SU-DHL-6 (cell line): Measurements from ENCODE around the gene HEATR5A.
"Not testable (repeated sequence)": the region's sequence is repeated elsewhere in the genome, so short reads cannot be mapped to it uniquely, and the experiment has no call there.

Source experiments
- CTCF ChIP-seq: fragments of 200-600 bp; sonication (generic); IDR thresholded peaks from one replicate; pipeline ENCODE4 v1.5.1; 2017; ENCODE audit warnings: antibody characterized with exemption, mild to moderate bottlenecking, low read length, moderate library complexity; ENCODE audit not compliant: insufficient read depth, poor library complexity, severe bottlenecking
- EZH2phosphoT487 ChIP-seq: fragments of 200-600 bp; sonication (generic), shearing (Covaris generic); conservative IDR thresholded peaks from 2 replicates; pipeline ENCODE4 v1.6.1; 2018; ENCODE audit warnings: mild to moderate bottlenecking, antibody characterized with exemption, low read length, moderate library complexity, mixed read lengths

GRCh38 chr14:31276417-31276816 is 143.9 kb downstream of the HEATR5A start:
- not testable (repeated sequence) for TF ChIP-seq CTCF, EZH2phosphoT487
